ENCODE measurements around the gene KIAA1217.

The KIAA1217 gene

GRCh38 chr10:24303522-24304310 lies 94.8 kb downstream of the KIAA1217 start:
- intact Hi-C loops (cut with micrococcal nuclease), result no loop called here
- peaks cover 16% of the 10 kb centered on the region for H3K9me3 Mint-ChIP-seq
- H3K27me3 Mint-ChIP-seq, result peaks cover 1% of the 10 kb centered on the region
- no peak overlapping the region for H3K27ac Mint-ChIP-seq
- no peaks in the 10 kb centered on the region for H3K4me1 Mint-ChIP-seq (ENCODE audit: low read depth)
- no peak overlapping the region for H3K4me3 Mint-ChIP-seq
- H3K36me3 Mint-ChIP-seq (ENCODE audit: low read depth), result no peaks in the 10 kb centered on the region

DNA sequence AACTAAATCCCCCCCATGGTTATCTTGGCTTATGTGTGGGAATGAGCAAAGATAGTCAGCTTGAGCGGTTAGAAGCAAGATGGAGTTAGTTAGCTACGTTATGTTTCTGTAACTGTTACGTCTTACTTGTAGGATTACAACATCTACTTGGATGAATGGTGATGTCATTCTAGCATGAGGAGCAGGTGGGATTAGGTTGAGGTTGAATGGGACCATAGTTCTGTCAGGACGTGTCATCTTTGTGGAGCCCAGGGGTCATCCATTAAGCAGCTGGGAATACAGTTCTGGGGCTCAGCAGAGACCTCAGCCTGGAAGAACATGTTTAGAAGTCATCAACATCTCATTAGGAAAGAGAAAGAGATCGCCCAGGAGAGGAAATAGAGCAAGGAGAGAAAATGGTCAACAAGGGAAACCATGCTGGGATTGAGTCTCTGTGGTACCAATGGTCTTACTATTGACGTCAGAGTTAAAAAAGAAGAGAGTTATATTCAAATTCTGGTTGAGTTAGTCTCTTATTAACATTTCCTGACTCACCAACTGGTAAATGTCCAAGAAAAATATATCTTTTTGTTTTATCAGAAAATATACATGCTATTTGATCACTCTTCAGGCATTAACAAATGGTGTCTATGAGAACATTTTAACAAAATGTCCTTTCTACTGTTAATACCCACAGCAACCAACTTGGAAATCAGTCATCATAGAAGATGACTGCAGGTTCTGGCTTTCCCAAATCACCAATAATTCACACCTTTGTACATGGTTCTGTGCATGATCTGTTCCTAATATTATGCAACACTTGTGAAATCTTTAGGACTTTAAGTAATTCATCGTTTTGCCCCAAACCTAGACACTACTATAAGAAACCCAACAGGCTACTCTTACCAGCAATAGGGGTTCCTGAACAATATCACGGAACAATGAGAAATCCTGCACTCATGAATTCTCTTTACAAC lies 96.9 kb downstream of the KIAA1217 start:
- peaks cover 16% of the 10 kb centered on the region for H3K9me3 Mint-ChIP-seq
- H3K27ac Mint-ChIP-seq, result no peak overlapping the region
- peaks cover 1% of the 10 kb centered on the region for H3K27me3 Mint-ChIP-seq
- intact Hi-C loops (cut with micrococcal nuclease), result no loop called here
- no peaks in the 10 kb centered on the region for H3K36me3 Mint-ChIP-seq (ENCODE audit: low read depth)
- H3K4me3 Mint-ChIP-seq, result no peak overlapping the region
- no peaks in the 10 kb centered on the region for H3K4me1 Mint-ChIP-seq (ENCODE audit: low read depth)

DNA sequence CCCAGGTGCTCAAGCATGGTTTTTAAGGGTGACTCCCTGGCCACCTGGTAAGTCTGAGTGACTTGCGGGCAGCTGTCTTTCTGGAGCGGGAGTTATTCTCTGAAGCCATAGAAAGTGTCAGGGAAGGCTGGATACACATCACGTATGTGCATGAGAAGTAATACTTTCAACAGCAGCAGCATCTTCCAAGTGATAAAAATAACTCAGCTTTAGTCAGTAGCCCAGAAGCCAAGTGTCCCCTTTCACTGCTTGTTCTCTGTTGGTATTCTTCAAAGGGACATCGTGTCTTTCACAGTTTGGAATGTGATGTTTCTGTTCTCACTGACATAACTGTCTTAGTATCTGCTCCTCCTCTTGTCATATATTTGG lies 97.6 kb downstream of the KIAA1217 start:
- peaks cover 1% of the 10 kb centered on the region for H3K27me3 Mint-ChIP-seq
- no peaks in the 10 kb centered on the region for H3K4me1 Mint-ChIP-seq (ENCODE audit: low read depth)
- H3K36me3 Mint-ChIP-seq (ENCODE audit: low read depth), result no peaks in the 10 kb centered on the region
- H3K4me3 Mint-ChIP-seq, result no peak overlapping the region
- intact Hi-C loops (cut with micrococcal nuclease), result no loop called here
- H3K27ac Mint-ChIP-seq, result no peak overlapping the region
- H3K9me3 Mint-ChIP-seq, result peaks cover 16% of the 10 kb centered on the region

- peaks cover 1% of the 10 kb centered on the region for H3K27me3 Mint-ChIP-seq
- H3K9me3 Mint-ChIP-seq, result peaks cover 16% of the 10 kb centered on the region
- no peaks in the 10 kb centered on the region for H3K4me1 Mint-ChIP-seq (ENCODE audit: low read depth)
- intact Hi-C loops (cut with micrococcal nuclease), result no loop called here
- H3K36me3 Mint-ChIP-seq (ENCODE audit: low read depth), result no peaks in the 10 kb centered on the region
- no peak overlapping the region for H3K4me3 Mint-ChIP-seq
- no peak overlapping the region for H3K27ac Mint-ChIP-seq
These were observed 98.2 kb downstream of the KIAA1217 start for GRCh38 chr10:24307116-24307515.

GRCh38 chr10:24307696-24308485 lies 99.0 kb downstream of the KIAA1217 start:
- Mint-ChIP-seq H3K27me3 (peaks cover 1% of the 10 kb centered on the region), H3K9me3 (peaks cover 16% of the 10 kb centered on the region), H3K4me3 (no peak overlapping the region), H3K36me3 (ENCODE audit: low read depth) (no peaks in the 10 kb centered on the region), H3K27ac (no peak overlapping the region), H3K4me1 (ENCODE audit: low read depth) (no peaks in the 10 kb centered on the region)
- intact Hi-C loops (cut with micrococcal nuclease), result no loop called here

- peaks cover 10% of the 10 kb centered on the region for H3K9me3 Mint-ChIP-seq
- no peaks in the 10 kb centered on the region for H3K36me3 Mint-ChIP-seq (ENCODE audit: low read depth)
- no peak overlapping the region for H3K4me3 Mint-ChIP-seq
- H3K4me1 Mint-ChIP-seq (ENCODE audit: low read depth), result no peaks in the 10 kb centered on the region
- no peak overlapping the region for H3K27ac Mint-ChIP-seq
- intact Hi-C loops (cut with micrococcal nuclease), result no loop called here
- H3K27me3 Mint-ChIP-seq, result peaks cover 1% of the 10 kb centered on the region
These were observed 101.2 kb downstream of the KIAA1217 start for GRCh38 chr10:24310104-24310503.

DNA sequence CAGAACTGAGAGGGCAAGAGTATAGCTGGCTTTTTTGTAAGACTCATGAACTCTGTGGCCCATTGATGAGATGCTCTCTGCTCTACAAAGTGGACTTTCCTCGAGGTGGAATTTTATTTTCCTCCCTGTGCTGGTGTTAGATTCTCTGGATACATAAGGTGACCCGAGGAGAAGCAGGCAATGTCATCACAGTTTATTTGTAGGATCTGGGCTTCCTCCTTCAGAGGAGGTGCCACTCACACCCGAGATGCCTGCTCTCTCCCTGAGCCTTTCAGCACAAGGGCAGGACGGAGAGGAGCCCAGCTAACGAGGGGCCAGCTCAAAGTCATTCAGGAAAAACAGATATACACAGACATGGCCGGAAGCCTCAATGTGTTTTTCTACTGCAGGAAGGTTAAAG lies 103.0 kb downstream of the KIAA1217 start:
- Mint-ChIP-seq H3K4me3 (no peak overlapping the region), H3K36me3 (ENCODE audit: low read depth) (no peaks in the 10 kb centered on the region), H3K4me1 (ENCODE audit: low read depth) (no peaks in the 10 kb centered on the region), H3K27me3 (no peaks in the 10 kb centered on the region), H3K27ac (no peak overlapping the region), H3K9me3 (no peaks in the 10 kb centered on the region)
- intact Hi-C loops (cut with micrococcal nuclease), result no loop called here

DNA sequence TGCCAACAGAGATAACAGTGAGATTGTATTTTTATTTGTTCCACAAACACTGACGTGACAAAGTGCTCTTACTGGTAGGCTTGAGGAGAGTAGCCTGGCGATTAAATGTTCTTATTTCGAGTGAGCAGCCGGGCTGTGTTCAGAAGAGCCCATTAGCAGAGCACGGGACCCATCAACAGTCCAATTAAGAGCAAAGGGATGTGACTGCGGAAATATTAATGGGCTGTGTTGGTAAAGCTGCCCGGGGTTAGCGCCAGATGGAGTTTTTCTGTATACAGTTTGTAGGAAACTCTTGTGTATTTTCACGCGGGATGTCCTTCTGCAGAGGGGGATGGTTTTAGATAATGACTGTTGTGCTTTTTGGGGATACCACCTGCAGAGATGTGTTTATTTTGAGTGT lies 104.3 kb downstream of the KIAA1217 start:
- H3K36me3 Mint-ChIP-seq (ENCODE audit: low read depth), result no peaks in the 10 kb centered on the region
- intact Hi-C loops (cut with micrococcal nuclease), result no loop called here
- no peaks in the 10 kb centered on the region for H3K4me1 Mint-ChIP-seq (ENCODE audit: low read depth)
- no peak overlapping the region for H3K4me3 Mint-ChIP-seq
- H3K27me3 Mint-ChIP-seq, result no peaks in the 10 kb centered on the region
- no peaks in the 10 kb centered on the region for H3K9me3 Mint-ChIP-seq
- H3K27ac Mint-ChIP-seq, result no peak overlapping the region

DNA sequence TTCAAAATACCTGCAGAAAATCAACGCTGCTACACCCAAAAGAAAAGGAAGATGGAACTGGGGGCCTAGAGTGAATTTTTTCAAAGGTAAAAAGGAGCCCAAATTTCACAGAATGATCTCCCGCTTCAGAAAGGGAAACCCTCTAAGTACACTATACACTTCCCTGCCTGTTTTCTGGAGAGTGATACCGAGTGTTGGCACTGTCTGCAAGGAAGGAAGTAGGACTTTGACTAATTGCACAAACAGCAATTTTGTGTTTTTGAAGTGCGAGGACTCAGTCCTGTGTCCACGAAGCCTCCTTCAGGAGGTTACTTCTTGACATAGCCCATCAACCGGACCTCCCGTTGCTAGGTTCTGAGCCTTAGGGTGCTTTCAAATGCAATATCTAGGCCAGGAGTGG lies 106.3 kb downstream of the KIAA1217 start:
- intact Hi-C loops (cut with micrococcal nuclease), result no loop called here
- Mint-ChIP-seq H3K27me3 (no peaks in the 10 kb centered on the region), H3K27ac (no peak overlapping the region), H3K36me3 (ENCODE audit: low read depth) (no peaks in the 10 kb centered on the region), H3K9me3 (no peaks in the 10 kb centered on the region), H3K4me3 (no peak overlapping the region), H3K4me1 (ENCODE audit: low read depth) (no peaks in the 10 kb centered on the region)

DNA sequence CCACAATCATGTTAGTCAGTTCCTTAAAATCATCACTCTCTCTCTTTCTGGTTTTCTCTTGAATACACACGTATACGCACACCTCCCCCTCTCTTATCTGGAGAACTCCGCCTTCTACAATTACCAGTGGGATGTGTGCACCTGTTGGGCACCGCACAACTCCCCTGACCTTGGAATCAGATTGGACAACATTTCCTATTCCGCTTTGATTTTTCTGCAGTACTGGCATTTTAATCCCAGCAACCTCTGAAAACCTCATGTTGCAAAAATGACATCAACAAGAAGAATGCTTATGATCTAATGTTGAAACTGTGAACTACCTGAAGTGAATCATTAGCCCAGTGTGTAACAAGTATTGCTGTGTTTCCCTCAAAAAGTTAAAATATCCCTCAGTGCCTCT lies 109.6 kb downstream of the KIAA1217 start:
- H3K9me3 Mint-ChIP-seq, result no peaks in the 10 kb centered on the region
- intact Hi-C loops (cut with micrococcal nuclease), result no loop called here
- no peaks in the 10 kb centered on the region for H3K27me3 Mint-ChIP-seq
- no peak overlapping the region for H3K27ac Mint-ChIP-seq
- H3K4me1 Mint-ChIP-seq (ENCODE audit: low read depth), result no peaks in the 10 kb centered on the region
- no peaks in the 10 kb centered on the region for H3K36me3 Mint-ChIP-seq (ENCODE audit: low read depth)
- H3K4me3 Mint-ChIP-seq, result no peak overlapping the region

- no peaks in the 10 kb centered on the region for H3K9me3 Mint-ChIP-seq
- H3K4me3 Mint-ChIP-seq, result no peak overlapping the region
- H3K27me3 Mint-ChIP-seq, result no peaks in the 10 kb centered on the region
- no peak overlapping the region for H3K27ac Mint-ChIP-seq
- H3K36me3 Mint-ChIP-seq (ENCODE audit: low read depth), result no peaks in the 10 kb centered on the region
- intact Hi-C loops (cut with micrococcal nuclease), result no loop called here
- H3K4me1 Mint-ChIP-seq (ENCODE audit: low read depth), result no peaks in the 10 kb centered on the region
These were observed 111.4 kb downstream of the KIAA1217 start for GRCh38 chr10:24320373-24320772.

DNA sequence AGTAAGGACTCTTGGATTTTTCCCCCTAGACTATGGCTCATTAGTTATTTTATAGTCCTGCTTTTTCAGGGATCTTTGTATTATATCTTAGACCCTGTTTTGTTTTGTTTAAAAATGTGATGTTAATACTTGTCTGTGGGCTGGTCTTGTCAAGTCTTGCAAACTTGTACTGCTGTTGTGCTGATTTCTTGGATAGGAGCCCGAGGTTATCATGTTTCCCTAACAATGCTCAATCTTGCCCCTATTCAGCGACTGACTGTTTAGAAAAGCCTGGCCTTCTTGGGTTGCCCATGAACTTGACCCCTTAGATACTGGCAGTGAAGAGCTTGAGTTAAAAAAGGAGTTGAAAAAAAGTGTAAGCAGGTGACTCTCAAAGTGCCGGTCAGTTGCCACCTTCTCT lies 115.7 kb downstream of the KIAA1217 start:
- Mint-ChIP-seq H3K4me1 (ENCODE audit: low read depth) (no peaks in the 10 kb centered on the region), H3K36me3 (ENCODE audit: low read depth) (no peaks in the 10 kb centered on the region), H3K4me3 (no peak overlapping the region), H3K27me3 (no peaks in the 10 kb centered on the region), H3K27ac (no peak overlapping the region), H3K9me3 (peaks cover 9% of the 10 kb centered on the region)
- intact Hi-C loops (cut with micrococcal nuclease), result no loop called here

GRCh38 chr10:24331457-24331856 lies 122.5 kb downstream of the KIAA1217 start:
- no peak overlapping the region for H3K27ac Mint-ChIP-seq
- H3K27me3 Mint-ChIP-seq, result no peaks in the 10 kb centered on the region
- peaks cover 9% of the 10 kb centered on the region for H3K9me3 Mint-ChIP-seq
- H3K4me1 Mint-ChIP-seq (ENCODE audit: low read depth), result no peaks in the 10 kb centered on the region
- intact Hi-C loops (cut with micrococcal nuclease), result no loop called here
- H3K36me3 Mint-ChIP-seq (ENCODE audit: low read depth), result no peaks in the 10 kb centered on the region
- no peak overlapping the region for H3K4me3 Mint-ChIP-seq

DNA sequence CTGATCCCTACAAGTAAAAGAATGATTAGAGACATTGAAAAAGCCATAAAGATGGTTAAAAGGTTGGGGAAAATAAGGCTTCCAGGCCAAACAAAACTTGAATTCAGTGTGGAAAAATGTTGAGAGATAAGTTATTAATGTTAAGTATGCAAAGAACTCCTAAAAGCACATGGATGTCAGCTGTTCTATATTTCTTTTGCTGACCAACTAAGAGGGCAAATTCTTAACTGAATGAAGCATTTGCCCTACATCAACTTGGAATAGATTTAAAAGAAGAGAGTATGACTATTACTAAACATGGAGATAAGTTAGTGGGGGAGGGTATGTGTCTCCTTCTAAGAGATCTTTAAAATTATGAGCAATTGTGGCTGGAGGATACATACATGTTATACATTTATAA lies 124.8 kb downstream of the KIAA1217 start:
- H3K27ac Mint-ChIP-seq, result no peak overlapping the region
- intact Hi-C loops (cut with micrococcal nuclease), result no loop called here
- no peaks in the 10 kb centered on the region for H3K9me3 Mint-ChIP-seq
- H3K4me3 Mint-ChIP-seq, result no peak overlapping the region
- H3K36me3 Mint-ChIP-seq (ENCODE audit: low read depth), result no peaks in the 10 kb centered on the region
- H3K27me3 Mint-ChIP-seq, result no peaks in the 10 kb centered on the region
- no peaks in the 10 kb centered on the region for H3K4me1 Mint-ChIP-seq (ENCODE audit: low read depth)
